Motor neuron (in vitro differentiated cells): ENCODE data around the gene PAPOLA. TPM values are rescaled to one million over a fixed set of nuclear protein-coding genes. Genes with fewer than 3 reads are reported as not detected.

ENCODE experiments used
- ATAC-seq, 8 experiments: fragments of 200-7000 bp; cut with Tn5 transposase; replicated peaks in 6 of 8; 2 replicates each; pipeline ENCODE4 v1.8.0; 2021; ENCODE audit warnings: mild to moderate bottlenecking in 8 of 8, moderate library complexity in 8 of 8
- H3K27ac ChIP-seq, 2 donors: fragments of 250-450 bp; sonication (Bioruptor Pico); 2 replicates each; pipeline ENCODE4 v1.9.0; 2021; ENCODE audit warnings: antibody characterized with exemption in 2 of 2, mild to moderate bottlenecking in 2 of 2, moderate library complexity in 1 of 2
- H3K4me1 ChIP-seq, 2 donors: fragments of 250-450 bp; sonication (Bioruptor Pico); replicated peaks in 1 of 2; 2 replicates each; pipeline ENCODE4 v1.6.1; 2021; ENCODE audit warnings: antibody characterized with exemption in 2 of 2, mild to moderate bottlenecking in 2 of 2, moderate library complexity in 1 of 2
- H3K4me3 ChIP-seq, 5 donors: fragments of 250-450 bp; sonication (Bioruptor Pico); 2 replicates each; pipeline ENCODE4 v1.9.0; 2021; ENCODE audit warnings: antibody characterized with exemption in 5 of 5, mild to moderate bottlenecking in 5 of 5, moderate library complexity in 4 of 5
- WGBS, 10 experiments: fragments of 450-650 bp; shearing (Covaris generic); methylation state at CpG; one replicate each; pipeline ENCODE4 v1.0.0; 2022; 5-methylcytosine and 5-hydroxymethylcytosine counted together
- in situ Hi-C, 9 experiments: fragments of 400-800 bp; cut with MboI; loops; one replicate each; pipeline ENCODE4 v1.15.0; 2021; ENCODE audit warnings: low sequenced_read_pairs in 9 of 9, low pct_unique_long_range_greater_than_20kb in 2 of 9; ENCODE audit not compliant: unreplicated experiment in 9 of 9
- total RNA-seq, 8 experiments: library from RNA; unstranded; fragments of 300-600 nt; gene quantifications; 2 replicates each; pipeline versions ENCODE4 v1.2.3 to v1.2.4, GENCODE V29; 2022

The PAPOLA gene
- total RNA-seq, 8 experiments from 2014 or later = 88.2 to 205 (median 126) TPM

DNA sequence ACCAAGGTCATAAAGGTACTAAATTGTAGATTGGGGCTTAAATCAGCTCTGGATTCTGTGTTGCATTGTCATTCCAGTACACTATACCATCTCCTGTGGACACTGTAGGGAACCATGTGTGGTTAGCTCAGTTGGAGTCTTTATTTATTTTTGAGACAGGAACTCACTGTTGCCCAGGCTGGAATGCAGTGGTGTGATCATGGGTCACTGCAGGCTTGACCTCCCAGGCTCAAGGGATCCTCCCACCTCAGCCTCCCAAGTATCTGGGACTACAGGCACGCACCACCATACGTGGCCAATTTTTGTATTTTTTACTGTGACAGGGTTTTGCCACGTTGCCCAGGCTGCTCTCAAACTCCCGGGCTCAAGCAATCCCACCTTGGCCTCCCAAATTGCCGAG, 6.7 kb downstream of the PAPOLA start:
- no peak for ATAC-seq
- whole genome bisulfite sequencing, 10 experiments = 93 to 100% (median 100%) methylated on average over 1 to 4 of the region's 5 CpGs; no CpG with 5 or more reads in 2 of the 10 experiments
- in situ Hi-C loops = no loop called here
- Histone ChIP-seq H3K27ac (no peak overlapping the region), H3K4me1 (peaks cover 4 to 6% of the 10 kb centered on the region in 2 donors), H3K4me3 (no peak overlapping the region)

DNA sequence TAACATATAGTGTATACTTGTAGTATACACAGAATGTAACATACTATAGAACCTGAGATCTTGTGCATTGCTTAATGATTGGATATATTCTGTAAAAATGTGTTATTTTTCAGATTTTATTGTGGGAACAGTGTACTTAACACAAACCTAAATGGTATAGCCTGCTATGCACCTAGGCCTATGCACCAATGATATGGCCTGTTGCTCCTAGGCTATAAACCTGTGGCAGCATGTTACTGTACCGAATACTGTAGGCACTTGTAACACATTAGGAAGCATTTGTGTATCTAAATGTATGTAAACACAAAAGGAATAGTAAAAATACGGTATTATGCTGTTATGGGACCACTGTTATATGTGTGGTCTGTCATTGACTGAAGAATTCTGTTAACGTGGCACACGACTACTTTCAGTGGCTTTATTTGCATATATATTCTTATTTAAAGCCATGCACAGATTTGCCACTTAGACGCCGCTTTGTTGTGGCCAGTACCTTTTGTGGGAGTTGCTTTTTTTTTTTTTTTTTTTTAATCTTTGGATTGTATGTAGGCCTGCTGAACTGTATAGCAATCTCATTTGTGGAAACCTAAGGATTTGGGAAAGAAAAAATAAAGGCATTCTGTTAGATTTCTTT, 7.4 kb downstream of the PAPOLA start:
- in situ Hi-C loops = no loop called here
- Histone ChIP-seq H3K4me3 (no peak overlapping the region), H3K4me1 (peaks cover under 1 to 2% of the 10 kb centered on the region in 2 donors), H3K27ac (no peak overlapping the region)
- 79 to 100% (median 88%) methylated on average over 2 to 6 of the region's 6 CpGs; no CpG with 5 or more reads in 1 of the 10 experiments for WGBS, 10 experiments
- ATAC-seq = no peak

DNA sequence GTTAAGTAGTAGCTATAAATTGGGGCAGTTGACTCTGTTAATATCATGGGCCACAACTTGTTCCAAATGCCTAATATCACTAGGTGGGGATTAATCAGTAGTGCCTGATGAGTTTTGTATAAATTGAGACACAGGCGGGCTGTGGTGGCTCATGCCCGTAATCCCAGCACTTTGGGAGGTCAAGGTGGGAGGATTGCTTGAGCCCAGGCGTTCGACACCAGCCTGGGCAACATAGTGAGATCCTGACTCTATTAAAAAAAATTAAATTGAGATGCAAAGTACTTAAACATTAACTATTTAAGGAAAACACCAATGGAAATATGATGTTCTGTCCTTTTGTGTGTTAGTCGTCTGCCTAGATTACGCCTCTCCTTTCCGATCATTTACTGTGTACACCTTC, 9.0 kb downstream of the PAPOLA start:
- Histone ChIP-seq H3K27ac (no peak overlapping the region), H3K4me3 (no peak overlapping the region), H3K4me1 (peaks cover 0 to 2% of the 10 kb centered on the region in 2 donors)
- no peak for ATAC-seq
- WGBS, 10 experiments = 91 to 100% (median 99%) methylated on average over 3 to 7 of the region's 7 CpGs
- in situ Hi-C loops = no loop called here

DNA sequence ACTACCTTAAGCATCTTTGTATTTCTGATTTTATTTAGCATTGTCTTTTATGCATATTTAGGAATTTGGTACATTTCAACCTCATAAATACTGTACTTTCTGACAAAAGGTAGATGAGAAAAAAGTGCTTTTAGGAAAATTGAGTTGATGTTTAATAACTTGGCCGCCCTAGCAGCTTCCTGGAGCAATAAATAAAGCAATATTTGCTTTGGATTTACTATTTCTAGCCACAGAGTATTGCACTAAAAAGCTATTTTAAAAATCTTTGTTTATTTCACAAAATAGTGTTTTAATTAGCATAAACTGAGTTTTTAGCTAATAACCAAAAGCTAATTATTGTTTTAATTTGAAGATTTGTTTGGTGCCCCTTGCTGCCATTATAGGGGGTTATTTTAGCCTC, 9.5 kb downstream of the PAPOLA start:
- in situ Hi-C loops = no loop called here
- WGBS, 10 experiments = 71 to 100% (median 100%) methylated on average over 1 of the region's 1 CpG; no CpG with 5 or more reads in 3 of the 10 experiments
- peaks cover 0 to 2% of the 10 kb centered on the region in 2 donors for H3K4me1 ChIP-seq
- no peak for ATAC-seq
- H3K4me3 ChIP-seq = no peak overlapping the region
- no peak overlapping the region for H3K27ac ChIP-seq

DNA sequence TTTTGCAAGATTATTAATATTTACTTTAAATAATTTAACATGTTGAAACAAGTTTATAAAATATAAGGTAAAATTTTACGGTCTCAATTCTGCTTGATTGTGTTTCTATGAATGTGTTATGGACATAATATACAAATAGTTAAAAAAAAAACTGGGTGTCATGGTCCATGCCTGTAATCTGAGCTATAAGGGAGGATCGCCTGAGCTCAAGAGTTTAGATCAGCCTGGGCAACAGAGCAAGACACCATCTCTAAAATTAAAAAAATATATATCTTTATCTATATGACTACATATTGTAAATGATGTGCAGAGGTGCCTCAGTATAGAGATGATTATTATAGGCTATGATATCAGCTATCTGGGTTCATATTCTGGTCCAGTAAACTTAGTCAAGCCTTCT, 9.9 kb downstream of the PAPOLA start:
- Histone ChIP-seq H3K4me1 (peaks cover 0 to 2% of the 10 kb centered on the region in 2 donors), H3K27ac (no peak overlapping the region), H3K4me3 (no peak overlapping the region)
- in situ Hi-C loops = no loop called here
- WGBS, 10 experiments = 40 to 100% (median 87%) methylated on average over 1 to 2 of the region's 2 CpGs
- no peak for ATAC-seq

DNA sequence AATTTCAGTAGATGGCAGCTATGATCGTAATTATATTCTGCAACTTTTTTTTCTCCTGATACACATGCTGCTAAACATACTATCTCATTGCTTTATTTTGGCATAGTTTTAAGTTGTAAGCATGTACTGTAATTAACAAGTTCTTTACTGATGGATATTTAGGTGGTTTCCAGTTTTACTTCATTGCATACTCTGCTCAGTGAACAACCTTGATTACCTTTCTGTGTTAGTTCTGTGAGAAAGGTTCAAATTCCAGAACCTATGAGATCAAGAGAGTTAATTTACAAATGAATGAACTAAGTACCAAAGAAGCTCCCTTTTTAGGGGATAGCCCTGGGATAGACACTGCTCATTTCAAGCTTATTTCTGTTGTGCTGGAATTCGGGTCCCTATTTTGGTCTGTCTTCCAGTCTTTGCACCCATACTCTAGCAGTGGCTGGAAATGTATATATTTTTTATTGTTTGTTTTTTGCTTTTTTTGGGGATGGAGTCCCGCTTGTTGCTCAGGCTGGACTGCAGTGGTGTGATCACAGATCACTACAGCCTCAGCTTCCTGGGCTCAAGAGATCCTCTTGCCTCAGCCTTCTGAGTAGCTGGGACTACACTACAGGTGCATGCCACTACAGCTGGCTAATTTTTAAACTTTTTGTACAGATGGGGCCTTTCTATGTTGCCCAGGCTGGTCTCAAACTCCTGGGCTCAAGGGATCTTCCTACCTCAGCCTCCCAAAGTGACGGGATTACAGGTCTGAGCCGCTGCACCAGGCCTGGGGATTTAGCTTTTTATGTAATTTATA, 10.6 kb downstream of the PAPOLA start:
- H3K27ac ChIP-seq = no peak overlapping the region
- in situ Hi-C loops = no loop called here
- peaks cover 0 to 2% of the 10 kb centered on the region in 2 donors for H3K4me1 ChIP-seq
- ATAC-seq = no peak
- no peak overlapping the region for H3K4me3 ChIP-seq
- 76 to 93% (median 88%) methylated on average over 2 to 5 of the region's 5 CpGs for WGBS, 10 experiments

DNA sequence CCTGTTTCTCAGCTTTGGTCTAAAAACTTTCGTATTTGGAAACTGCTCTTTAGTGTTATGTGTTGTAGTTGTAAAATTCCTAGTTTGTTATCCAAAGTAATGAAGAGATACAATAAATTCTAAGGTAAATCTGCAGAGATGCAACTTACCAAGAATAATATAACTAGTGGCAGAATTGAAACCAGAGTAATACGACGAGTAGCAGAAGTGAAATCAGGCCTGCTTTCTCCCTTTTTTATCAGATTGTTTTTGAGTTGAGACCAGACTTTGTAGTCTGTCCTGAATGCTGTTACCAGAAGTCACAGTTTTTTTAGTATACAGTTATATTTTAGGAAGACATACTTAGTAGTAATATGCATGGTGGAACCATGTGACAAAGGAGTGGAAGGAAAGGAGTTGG, 12.5 kb downstream of the PAPOLA start:
- H3K4me3 ChIP-seq = no peak overlapping the region
- 42 to 100% (median 100%) methylated on average over 1 to 3 of the region's 3 CpGs; no CpG with 5 or more reads in 1 of the 10 experiments for WGBS, 10 experiments
- no peak overlapping the region for H3K27ac ChIP-seq
- H3K4me1 ChIP-seq = peaks cover 0 to 2% of the 10 kb centered on the region in 2 donors
- no peak for ATAC-seq
- in situ Hi-C loops = no loop called here

DNA sequence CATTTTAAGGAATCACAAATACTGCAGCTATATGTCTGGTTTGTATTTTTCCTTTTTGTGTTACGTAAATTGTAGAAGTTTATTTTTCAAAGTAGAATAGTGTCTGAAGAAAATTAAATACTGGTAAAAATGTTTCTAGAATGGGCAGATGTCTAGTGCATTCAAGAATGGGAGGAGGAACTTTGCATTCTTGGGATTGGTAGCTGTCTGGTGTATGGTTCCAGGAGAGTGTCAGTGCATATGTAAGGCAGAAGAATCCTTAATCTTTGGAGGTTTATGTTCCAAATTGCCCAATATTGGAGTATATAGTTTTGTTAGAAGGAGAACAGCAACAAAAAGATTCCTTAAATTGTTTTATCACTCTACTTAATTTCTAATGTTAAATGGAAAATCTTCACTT, 13.5 kb downstream of the PAPOLA start:
- WGBS, 10 experiments = 93 to 100% (median 100%) methylated on average over 1 of the region's 1 CpG; no CpG with 5 or more reads in 2 of the 10 experiments
- Histone ChIP-seq H3K27ac (no peak overlapping the region), H3K4me1 (peaks cover 0 to 2% of the 10 kb centered on the region in 2 donors), H3K4me3 (no peak overlapping the region)
- peak in 2 of 8 experiments; percentile 63 to 73 for ATAC-seq
- in situ Hi-C loops = no loop called here

DNA sequence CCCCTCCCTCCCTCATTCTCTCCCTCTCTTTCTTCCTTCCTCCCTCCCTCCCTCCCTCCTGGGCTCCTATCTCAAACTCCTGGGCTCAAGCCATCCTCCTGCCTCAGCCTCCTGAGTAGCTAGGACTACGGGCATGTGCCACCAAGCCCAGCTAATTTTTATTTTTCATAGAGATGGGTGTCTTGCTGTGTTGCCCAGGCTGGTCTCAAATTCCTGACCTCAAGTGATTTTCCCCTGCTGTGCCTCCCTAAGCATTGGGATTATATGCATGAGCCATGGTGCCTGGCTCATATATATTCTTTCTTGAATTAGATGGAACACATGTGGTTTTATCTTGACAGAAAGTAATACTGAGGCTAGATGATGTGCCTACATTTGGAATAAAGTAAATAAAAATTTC, 14.2 kb downstream of the PAPOLA start:
- Histone ChIP-seq H3K27ac (no peak overlapping the region), H3K4me3 (no peak overlapping the region), H3K4me1 (peaks cover 0 to 2% of the 10 kb centered on the region in 2 donors)
- 100% methylated on average over 1 of the region's 1 CpG; no CpG with 5 or more reads in 9 of the 10 experiments for WGBS, 10 experiments
- ATAC-seq = no peak
- in situ Hi-C loops = no loop called here

DNA sequence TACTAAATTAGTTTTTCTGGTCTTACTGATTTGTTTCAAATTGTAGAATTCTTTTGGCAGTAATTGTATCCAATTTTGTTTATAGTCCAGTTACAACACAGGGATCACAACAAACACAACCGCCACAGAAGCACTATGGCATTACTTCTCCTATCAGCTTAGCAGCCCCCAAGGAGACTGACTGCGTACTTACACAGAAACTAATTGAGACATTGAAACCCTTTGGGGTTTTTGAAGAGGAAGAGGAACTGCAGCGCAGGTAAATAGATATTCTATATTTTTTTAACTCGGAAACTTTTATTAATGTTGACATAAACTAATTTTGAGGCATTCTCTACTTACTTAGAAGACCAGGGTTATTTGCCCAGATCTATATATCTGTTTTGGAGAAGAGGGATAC, 17.8 kb downstream of the PAPOLA start:
- WGBS, 10 experiments = 81 to 100% (median 99%) methylated on average over 1 to 4 of the region's 4 CpGs
- no peak for ATAC-seq

DNA sequence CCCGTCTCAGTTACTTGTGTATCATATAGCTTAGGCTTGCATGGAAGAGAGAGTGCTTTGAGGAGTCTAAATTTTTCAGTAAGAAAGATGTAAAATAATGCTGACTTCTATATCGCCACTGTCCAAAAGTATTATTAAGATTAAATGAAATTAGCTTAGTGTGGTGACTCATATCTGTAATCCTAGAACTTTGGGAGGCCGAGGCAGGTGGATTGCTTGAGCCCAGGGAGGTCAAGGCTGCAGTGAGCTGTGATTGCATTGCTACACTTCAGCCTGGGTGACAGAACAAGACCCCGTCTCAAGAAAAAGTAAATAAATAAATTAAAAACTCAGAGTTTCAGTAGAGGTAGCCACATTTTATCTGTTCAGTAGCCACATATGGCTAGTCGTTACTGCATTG, 23.3 kb downstream of the PAPOLA start:
- WGBS, 10 experiments = 90 to 100% (median 100%) methylated on average over 1 to 5 of the region's 5 CpGs; no CpG with 5 or more reads in 1 of the 10 experiments
- no peak for ATAC-seq
- Histone ChIP-seq H3K4me3 (no peak overlapping the region), H3K4me1 (no peaks in the 10 kb centered on the region), H3K27ac (no peak overlapping the region)
- in situ Hi-C loops = no loop called here

More for the DNA sequence above, 17.8 kb downstream of the PAPOLA start:
- Histone ChIP-seq H3K4me3 (no peak overlapping the region), H3K27ac (no peak overlapping the region), H3K4me1 (no peaks in the 10 kb centered on the region)
- in situ Hi-C loops = no loop called here

DNA sequence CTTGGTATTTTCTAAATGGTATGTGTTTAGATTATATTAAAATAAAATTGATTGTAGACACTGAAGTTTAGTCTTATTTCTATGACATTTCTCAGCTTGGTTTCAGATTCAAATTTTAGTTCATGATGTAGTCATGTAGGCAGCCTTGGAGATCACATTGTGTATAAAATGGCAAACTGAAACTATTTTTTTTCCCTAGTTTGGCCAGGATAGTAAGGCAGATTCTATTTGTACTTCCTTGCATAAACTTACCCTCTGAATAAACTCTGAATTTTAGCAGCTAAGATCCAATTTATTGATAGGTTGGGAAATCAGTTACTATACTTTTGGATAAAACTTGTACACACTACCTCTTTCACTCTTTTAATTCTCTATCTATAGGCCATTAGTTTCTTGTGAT, 30.4 kb downstream of the PAPOLA start:
- in situ Hi-C loops = no loop called here
- H3K4me3 ChIP-seq = no peak overlapping the region

DNA sequence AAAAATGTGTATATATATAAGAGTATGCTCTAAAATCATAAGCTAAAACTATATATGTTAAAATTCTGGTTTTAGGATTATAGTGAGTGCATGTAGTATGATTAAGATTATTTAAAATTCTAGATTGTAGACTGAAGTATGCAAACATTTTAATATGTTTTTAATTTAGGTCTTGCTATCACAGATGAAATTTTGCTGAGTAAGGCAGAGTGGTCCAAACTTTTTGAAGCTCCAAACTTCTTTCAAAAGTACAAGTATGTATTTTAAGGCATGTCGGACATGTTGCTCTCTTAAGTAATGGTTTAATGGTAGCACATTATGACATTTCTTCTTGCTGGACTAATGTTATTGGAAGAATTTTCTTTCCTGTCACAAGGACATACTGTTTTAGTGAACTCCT, 34.6 kb downstream of the PAPOLA start:
- no peak for ATAC-seq
- in situ Hi-C loops = no loop called here
- WGBS, 10 experiments = 100% methylated on average over 1 of the region's 1 CpG; no CpG with 5 or more reads in 2 of the 10 experiments
- Histone ChIP-seq H3K4me3 (no peak overlapping the region), H3K27ac (no peak overlapping the region), H3K4me1 (peaks cover 0 to 2% of the 10 kb centered on the region in 2 donors)

More for the DNA sequence above, 30.4 kb downstream of the PAPOLA start:
- no peak overlapping the region for H3K27ac ChIP-seq
- H3K4me1 ChIP-seq = no peaks in the 10 kb centered on the region
- ATAC-seq = no peak
